Esophagus muscularis mucosa (tissue), 4 donors: ENCODE measurements around the gene NKX6-1. TPM values are rescaled to one million over a fixed set of nuclear protein-coding genes. Genes with fewer than 3 reads are reported as not detected.

ENCODE experiments used
- DNase-seq: peaks from one replicate; pipeline ENCODE4 v3.0.0-alpha.2; 2017; ENCODE audit errors: extremely low spot score
- H3K27ac ChIP-seq, 4 donors: fragments of 200-600 bp; sonication (generic); replicated peaks in 1 of 4; 1 replicate in 3 of 4; 2 replicates in 1 of 4; pipeline ENCODE4 v1.5.1; 2016 to 2019; ENCODE audit warnings: mild to moderate bottlenecking in 1 of 4
- H3K27me3 ChIP-seq, 4 donors: fragments of 200-600 bp; sonication (generic); one replicate each; pipeline versions ENCODE4 v1.5.1 to v1.6.0; 2016 to 2019
- H3K36me3 ChIP-seq, 4 donors: fragments of 200-600 bp; sonication (generic); one replicate each; pipeline ENCODE4 v1.5.1; 2016 to 2019
- H3K4me1 ChIP-seq, 4 donors: fragments of 200-600 bp; sonication (generic); one replicate each; pipeline ENCODE4 v1.5.1; 2016 to 2019
- H3K4me3 ChIP-seq, 4 donors: fragments of 200-600 bp; sonication (generic); 1 replicate in 2 of 4; 2 replicates in 2 of 4; pipeline ENCODE4 v1.5.1; 2016 to 2019; ENCODE audit warnings: mild to moderate bottlenecking in 4 of 4, moderate library complexity in 1 of 4
- H3K9me3 ChIP-seq, 4 donors: fragments of 200-600 bp; sonication (generic); 1 replicate in 3 of 4; 2 replicates in 1 of 4; pipeline ENCODE4 v1.5.1; 2016 to 2019
- EP300 ChIP-seq: sonication (generic); formaldehyde crosslinking; IDR thresholded peaks from one replicate; pipeline ENCODE4 v1.6.1; 2017; ENCODE audit warnings: antibody characterized with exemption
- POLR2A ChIP-seq: fragments of 450-650 bp; IDR thresholded peaks from one replicate; pipeline ENCODE4 v1.6.1; 2017; ENCODE audit warnings: antibody characterized with exemption, moderate library complexity, mild to moderate bottlenecking, low read depth
- POLR2AphosphoS5 ChIP-seq, 2 donors: sonication (generic); formaldehyde crosslinking; IDR thresholded peaks; one replicate each; pipeline ENCODE4 v1.6.1; 2017; ENCODE audit warnings: antibody characterized with exemption in 2 of 2
- whole genome bisulfite sequencing: methylation state at CpG from one replicate; pipeline ENCODE4 v1.1.5; 2018; 5-methylcytosine and 5-hydroxymethylcytosine counted together
- intact Hi-C: fragments of 100-400 bp; cut with DNase I; formaldehyde crosslinking; loops from one replicate; pipeline ENCODE4 v1.15.1; 2023
- total RNA-seq, 4 donors: library from RNA; depleted of rRNA; stranded (reverse); fragments of >200 nt; gene quantifications; one replicate each; pipeline versions ENCODE4 v1.1.0 to v1.2.1, GENCODE V29; 2016
- TF ChIP-seq, protein P1 (sequence below), 3 experiments: fragments of 200-600 bp in 2 of 3; fragments of 450-650 bp in 1 of 3; sonication (generic) in 2 of 3; IDR thresholded peaks; one replicate each; pipeline ENCODE4 v1.5.1; 2017 to 2019; ENCODE audit warnings: antibody characterized with exemption in 3 of 3, mild to moderate bottlenecking in 2 of 3, moderate library complexity in 1 of 3

The NKX6-1 gene
- total RNA-seq, 4 donors from 2014 or later: 48.2 to 115 (median 75.4) TPM

DNA sequence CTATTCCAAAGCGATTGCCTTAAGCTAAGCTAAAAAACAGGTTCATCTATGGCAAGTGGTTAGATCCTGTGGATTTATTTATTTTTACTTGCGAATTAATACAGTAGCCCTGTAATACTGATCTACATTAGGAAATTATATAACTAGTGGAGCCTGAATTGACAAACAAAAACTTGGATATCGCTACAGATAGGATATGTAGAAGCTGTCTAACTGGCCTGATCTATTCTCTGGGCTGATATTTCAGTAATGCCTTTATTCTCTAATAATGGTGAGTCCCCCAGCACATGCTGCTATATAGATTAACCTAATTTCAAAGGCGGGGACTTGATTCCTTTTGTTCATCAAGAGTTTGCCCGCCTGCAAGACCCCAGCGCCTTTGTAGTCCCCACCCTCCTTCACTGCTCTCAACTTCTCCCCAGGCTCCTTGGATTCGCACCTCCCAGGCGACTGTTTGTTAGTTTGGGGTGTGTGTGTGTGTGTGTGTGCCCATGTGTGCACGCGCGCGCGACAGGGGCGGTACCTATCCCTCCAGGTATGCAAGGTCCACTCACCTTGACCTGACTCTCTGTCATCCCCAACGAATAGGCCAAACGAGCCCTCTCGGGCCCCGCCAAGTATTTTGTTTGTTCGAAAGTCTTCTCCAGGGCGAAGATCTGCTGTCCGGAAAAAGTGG is 3.8 kb downstream of the NKX6-1 start:
- TF ChIP-seq, protein P1, sequence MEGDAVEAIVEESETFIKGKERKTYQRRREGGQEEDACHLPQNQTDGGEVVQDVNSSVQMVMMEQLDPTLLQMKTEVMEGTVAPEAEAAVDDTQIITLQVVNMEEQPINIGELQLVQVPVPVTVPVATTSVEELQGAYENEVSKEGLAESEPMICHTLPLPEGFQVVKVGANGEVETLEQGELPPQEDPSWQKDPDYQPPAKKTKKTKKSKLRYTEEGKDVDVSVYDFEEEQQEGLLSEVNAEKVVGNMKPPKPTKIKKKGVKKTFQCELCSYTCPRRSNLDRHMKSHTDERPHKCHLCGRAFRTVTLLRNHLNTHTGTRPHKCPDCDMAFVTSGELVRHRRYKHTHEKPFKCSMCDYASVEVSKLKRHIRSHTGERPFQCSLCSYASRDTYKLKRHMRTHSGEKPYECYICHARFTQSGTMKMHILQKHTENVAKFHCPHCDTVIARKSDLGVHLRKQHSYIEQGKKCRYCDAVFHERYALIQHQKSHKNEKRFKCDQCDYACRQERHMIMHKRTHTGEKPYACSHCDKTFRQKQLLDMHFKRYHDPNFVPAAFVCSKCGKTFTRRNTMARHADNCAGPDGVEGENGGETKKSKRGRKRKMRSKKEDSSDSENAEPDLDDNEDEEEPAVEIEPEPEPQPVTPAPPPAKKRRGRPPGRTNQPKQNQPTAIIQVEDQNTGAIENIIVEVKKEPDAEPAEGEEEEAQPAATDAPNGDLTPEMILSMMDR (IDR thresholded peaks at IDR 0.05): no peak
- Histone ChIP-seq H3K4me1 (peaks cover 34 to 62% (median 59%) of the 10 kb centered on the region in 4 donors), H3K27ac (peak overlapping the region; percentile 92 to 98 (median 96)), H3K36me3 (peaks cover 0 to 36% (median 13%) of the 10 kb centered on the region in 4 donors), H3K4me3 (peak overlapping the region; percentile 81 to 92 (median 87)), H3K9me3 (no peaks in the 10 kb centered on the region), H3K27me3 (peaks cover 0 to 67% (median 7%) of the 10 kb centered on the region in 4 donors)
- intact Hi-C loops: no loop called here
- WGBS: 17% methylated on average over 21 of the region's 21 CpGs
- DNase-seq: no peak

DNA sequence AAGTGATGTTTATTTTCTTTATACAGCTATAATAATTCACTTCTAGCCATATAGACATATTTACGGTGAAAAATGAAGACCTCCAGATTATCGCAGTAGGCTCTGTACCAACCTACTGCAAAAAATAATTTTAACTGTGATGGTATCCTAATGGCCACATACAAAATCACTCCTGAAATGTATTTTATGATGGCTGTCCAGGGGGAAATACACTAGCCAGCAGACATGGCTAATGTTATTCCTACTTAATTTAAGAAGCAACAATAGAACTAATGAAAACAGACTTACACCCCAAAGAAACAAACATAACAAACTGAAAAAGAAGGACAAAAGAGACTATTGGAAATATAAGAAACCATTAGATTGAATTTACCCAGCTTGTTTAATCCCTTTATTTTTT is 4.6 kb downstream of the NKX6-1 start:
- Histone ChIP-seq H3K4me3 (peak overlapping the region; percentile 81 to 92 (median 87)), H3K27me3 (peaks cover 0 to 70% (median 6%) of the 10 kb centered on the region in 4 donors), H3K27ac (peak overlapping the region; percentile 92 to 98 (median 96)), H3K9me3 (no peaks in the 10 kb centered on the region), H3K36me3 (peaks cover 0 to 36% (median 13%) of the 10 kb centered on the region in 4 donors), H3K4me1 (peaks cover 29 to 69% (median 59%) of the 10 kb centered on the region in 4 donors)
- 36% methylated on average over 2 of the region's 2 CpGs for WGBS
- DNase-seq: no peak
- intact Hi-C loops: no loop called here
- TF ChIP-seq POLR2A (no peak), POLR2AphosphoS5 (IDR thresholded peaks at IDR 0.05) (no peak), EP300 (no peak)
- TF ChIP-seq, protein P1 (IDR thresholded peaks at IDR 0.05): no peak

DNA sequence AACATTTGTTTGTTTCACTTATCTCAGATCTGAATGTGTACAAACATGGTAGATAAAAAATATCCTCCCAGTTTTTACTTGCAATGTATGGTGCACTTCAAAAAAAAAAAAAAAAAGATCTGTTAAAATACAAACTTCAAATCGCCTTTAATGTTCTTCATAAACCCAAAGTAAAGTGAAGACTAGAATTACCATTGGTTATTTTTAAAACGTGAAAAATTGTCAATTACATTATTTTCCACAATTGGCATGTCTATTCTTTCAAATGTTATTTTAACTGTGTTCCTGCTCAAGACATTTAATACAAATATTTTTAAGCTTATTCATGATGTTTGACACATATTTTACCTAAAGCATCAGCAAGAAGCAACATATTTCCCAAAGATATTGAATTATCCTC is 5.0 kb downstream of the NKX6-1 start:
- intact Hi-C loops: no loop called here
- Histone ChIP-seq H3K9me3 (no peaks in the 10 kb centered on the region), H3K27ac (peak overlapping the region; percentile 92 to 98 (median 96)), H3K4me3 (peak overlapping the region; percentile 81 to 92 (median 87)), H3K4me1 (peaks cover 24 to 73% (median 57%) of the 10 kb centered on the region in 4 donors), H3K36me3 (peaks cover 0 to 36% (median 13%) of the 10 kb centered on the region in 4 donors), H3K27me3 (peaks cover 0 to 66% (median 4%) of the 10 kb centered on the region in 4 donors)
- TF ChIP-seq POLR2AphosphoS5 (IDR thresholded peaks at IDR 0.05): no peak
- WGBS: 13% methylated on average over 2 of the region's 2 CpGs
- DNase-seq: no peak

DNA sequence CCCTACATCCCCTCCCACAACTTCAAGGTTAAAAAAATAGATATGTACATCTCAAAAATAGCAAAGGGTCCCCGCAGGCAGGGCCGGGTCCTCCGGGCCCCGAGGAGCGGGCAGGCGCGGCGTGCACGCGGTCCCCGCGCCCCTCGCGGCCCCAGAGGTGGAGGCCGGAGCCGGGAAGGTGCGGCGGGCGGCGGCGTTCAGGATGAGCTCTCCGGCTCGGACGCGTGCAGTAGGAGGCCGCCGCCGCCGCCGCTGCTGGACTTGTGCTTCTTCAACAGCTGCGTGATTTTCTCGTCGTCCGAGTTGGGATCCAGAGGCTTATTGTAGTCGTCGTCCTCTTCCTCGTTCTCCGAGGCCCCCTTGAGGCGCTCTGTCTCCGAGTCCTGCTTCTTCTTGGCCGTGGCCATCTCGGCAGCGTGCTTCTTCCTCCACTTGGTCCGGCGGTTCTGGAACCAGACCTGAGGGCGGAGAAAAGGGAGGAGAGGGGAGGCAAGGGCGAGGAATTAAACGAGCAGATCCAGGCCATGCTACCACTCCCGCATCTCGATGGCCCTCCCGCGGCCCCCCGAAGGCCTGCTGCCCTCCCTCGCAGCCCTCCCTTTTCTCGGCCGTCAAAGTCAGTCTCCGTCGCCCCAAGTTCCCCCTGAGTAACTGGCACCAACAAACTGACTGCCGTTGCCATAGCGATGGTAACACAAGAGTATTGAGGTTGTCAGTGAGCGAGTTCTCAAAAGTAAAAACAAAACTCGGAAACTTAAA is 5.8 kb downstream of the NKX6-1 start:
- peaks cover 0 to 36% (median 13%) of the 10 kb centered on the region in 4 donors for H3K36me3 ChIP-seq

More for the DNA sequence above, 5.8 kb downstream of the NKX6-1 start:
- H3K4me1 ChIP-seq: peaks cover 16 to 76% (median 51%) of the 10 kb centered on the region in 4 donors
- intact Hi-C loops: no loop called here
- 9% methylated on average over 25 of the region's 62 CpGs for WGBS
- TF ChIP-seq, protein P1 (IDR thresholded peaks at IDR 0.05): no peak
- TF ChIP-seq POLR2AphosphoS5 (IDR thresholded peaks at IDR 0.05) (no peak), EP300 (no peak), POLR2A (no peak)
- no peak for DNase-seq
- H3K4me3 ChIP-seq: peak overlapping the region; percentile 81 to 92 (median 87)
- H3K27ac ChIP-seq: peak overlapping the region; percentile 92 to 98 (median 96)
- peaks cover 0 to 58% (median 3%) of the 10 kb centered on the region in 4 donors for H3K27me3 ChIP-seq
- no peaks in the 10 kb centered on the region for H3K9me3 ChIP-seq
